K562 (cell line): ENCODE measurements around the gene SPAG7. TPM values are rescaled to one million over a fixed set of nuclear protein-coding genes. Genes with fewer than 3 reads are reported as not detected.

Experiments used
- ARID1B ChIP-seq: fragments of 450-650 bp; IDR thresholded peaks from 2 replicates; pipeline ENCODE4 v1.6.1; 2016; ENCODE audit warnings: antibody characterized with exemption, mild to moderate bottlenecking, inconsistent platforms
- ATF3 ChIP-seq, 2 experiments: fragments of 450-650 bp in 1 of 2; sonication (generic) in 1 of 2; formaldehyde crosslinking in 1 of 2; IDR thresholded peaks in 1 of 2; conservative IDR thresholded peaks in 1 of 2; 2 replicates each; pipeline versions ENCODE4 v1.6.1 to v1.8.1; 2016 to 2023; ENCODE audit warnings: mild to moderate bottlenecking in 2 of 2, moderate library complexity in 2 of 2, inconsistent platforms in 1 of 2, missing genetic modification reagents in 1 of 2
- ATF7 ChIP-seq: fragments of 450-650 bp; IDR thresholded peaks from 2 replicates; pipeline ENCODE4 v1.7.1; 2014; ENCODE audit warnings: mild to moderate bottlenecking, moderate library complexity
- EP400 ChIP-seq: fragments of 450-650 bp; IDR thresholded peaks from 2 replicates; pipeline ENCODE4 v1.6.1; 2017; ENCODE audit warnings: antibody characterized with exemption, mild to moderate bottlenecking, moderate library complexity
- HMGN3 ChIP-seq: IDR thresholded peaks from 2 replicates; pipeline ENCODE4 v1.6.1; 2011; ENCODE audit warnings: borderline replicate concordance, low read depth, mild to moderate bottlenecking, mixed read lengths, low read length; ENCODE audit not compliant: insufficient read length; ENCODE audit errors: extremely low read depth
- KDM5B ChIP-seq: fragments of 200-600 bp; sonication (generic); IDR thresholded peaks from 2 replicates; pipeline ENCODE4 v1.6.1; 2012; ENCODE audit warnings: low read depth, mild to moderate bottlenecking, moderate library complexity, low read length, control low read depth, inconsistent platforms; ENCODE audit not compliant: insufficient replicate concordance
- MTA1 ChIP-seq: fragments of 450-650 bp; IDR thresholded peaks from 2 replicates; pipeline ENCODE4 v1.6.1; 2017; ENCODE audit warnings: borderline replicate concordance
- NFRKB ChIP-seq: fragments of 450-650 bp; IDR thresholded peaks from 2 replicates; pipeline ENCODE4 v1.6.1; 2016; ENCODE audit warnings: low read depth
- PML ChIP-seq: IDR thresholded peaks from 2 replicates; pipeline ENCODE4 v1.6.1; 2012; ENCODE audit warnings: low read length, inconsistent platforms
- POLR2B ChIP-seq: fragments of 450-650 bp; IDR thresholded peaks from 2 replicates; pipeline ENCODE4 v1.6.1; 2018; ENCODE audit warnings: low read depth; ENCODE audit not compliant: partially characterized antibody
- POLR2G ChIP-seq: fragments of 200-400 bp; formaldehyde crosslinking; IDR thresholded peaks from 2 replicates; pipeline ENCODE4 v1.6.1; 2017; ENCODE audit warnings: low read depth, mild to moderate bottlenecking, antibody characterized with exemption, low read length, moderate library complexity
- RBM22 ChIP-seq: fragments of 200-400 bp; formaldehyde crosslinking; IDR thresholded peaks from 2 replicates; pipeline ENCODE4 v1.6.1; 2018; ENCODE audit warnings: low read length, low read depth; ENCODE audit not compliant: poor library complexity, severe bottlenecking
- SAFB ChIP-seq: fragments of 200-400 bp; formaldehyde crosslinking; IDR thresholded peaks from 2 replicates; pipeline ENCODE4 v1.6.1; 2017; ENCODE audit warnings: low read depth, low read length, borderline replicate concordance
- TAF1 ChIP-seq: IDR thresholded peaks from 2 replicates; pipeline ENCODE4 v1.6.1; 2011; ENCODE audit warnings: mild to moderate bottlenecking, low read length, moderate library complexity; ENCODE audit not compliant: insufficient read depth, control insufficient read depth, severe bottlenecking; ENCODE audit errors: extremely low read depth
- ZNF347 ChIP-seq: fragments of 450-650 bp; formaldehyde crosslinking; IDR thresholded peaks from 2 replicates; pipeline ENCODE4 v1.4.0; 2020; ENCODE audit warnings: low read depth, mild to moderate bottlenecking, moderate library complexity
- ZNF592 ChIP-seq: fragments of 450-650 bp; IDR thresholded peaks from 2 replicates; pipeline ENCODE4 v1.6.1; 2017; ENCODE audit warnings: antibody characterized with exemption, mild to moderate bottlenecking
- polyA plus RNA-seq, 8 experiments: library from polyadenylated mRNA; depleted of rRNA in 4 of 8; stranded (reverse) in 5 of 8; unstranded in 3 of 8; fragments of >200 nt; fragmentation: Nextera tagmentation in 2 of 8; fragmentation: Illumina TruSeq in 1 of 8; extraction: Ambion mirVana in 2 of 8; extraction: Trizol in 1 of 8; gene quantifications; 2 replicates each; pipeline versions ENCODE4 v1.2.1 to v1.2.3, GENCODE V29; 2011 to 2014; ENCODE audit warnings: inconsistent platforms in 1 of 8, missing spikeins in 1 of 8
- total RNA-seq, 7 experiments: library from RNA; depleted of rRNA in 6 of 7; stranded (reverse); fragments of >200 nt in 6 of 7; fragmentation: Illumina TruSeq in 2 of 7; extraction: Trizol in 2 of 7; gene quantifications; 2 replicates each; pipeline versions ENCODE4 v1.2.1 to v1.2.3, GENCODE V29; 2011 to 2021; ENCODE audit warnings: low replicate concordance in 1 of 7
- TF ChIP-seq, protein P1 (sequence below): sonication (generic); formaldehyde crosslinking; IDR thresholded peaks from 2 replicates; pipeline ENCODE4 v1.9.0; 2022; ENCODE audit warnings: mild to moderate bottlenecking, missing genetic modification reagents
- TF ChIP-seq, protein P2 (sequence below), 2 experiments: fragments of 200-800 bp in 1 of 2; sonication (Bioruptor generic) in 1 of 2; sonication (generic) in 1 of 2; formaldehyde crosslinking in 1 of 2; IDR thresholded peaks in 1 of 2; conservative IDR thresholded peaks in 1 of 2; 2 replicates each; pipeline versions ENCODE4 v1.5.0 to v1.6.1; 2016 to 2020; ENCODE audit warnings: missing compliant biosample characterization in 1 of 2, missing genetic modification characterization in 1 of 2, missing genetic modification reagents in 1 of 2

The SPAG7 gene
- total and polyA plus RNA-seq, 9 of the 15 experiments (the other 6 are each of a cell fraction or from before 2014, with no cell fraction given), result 5.6 to 53.5 (median 36.3) TPM

DNA sequence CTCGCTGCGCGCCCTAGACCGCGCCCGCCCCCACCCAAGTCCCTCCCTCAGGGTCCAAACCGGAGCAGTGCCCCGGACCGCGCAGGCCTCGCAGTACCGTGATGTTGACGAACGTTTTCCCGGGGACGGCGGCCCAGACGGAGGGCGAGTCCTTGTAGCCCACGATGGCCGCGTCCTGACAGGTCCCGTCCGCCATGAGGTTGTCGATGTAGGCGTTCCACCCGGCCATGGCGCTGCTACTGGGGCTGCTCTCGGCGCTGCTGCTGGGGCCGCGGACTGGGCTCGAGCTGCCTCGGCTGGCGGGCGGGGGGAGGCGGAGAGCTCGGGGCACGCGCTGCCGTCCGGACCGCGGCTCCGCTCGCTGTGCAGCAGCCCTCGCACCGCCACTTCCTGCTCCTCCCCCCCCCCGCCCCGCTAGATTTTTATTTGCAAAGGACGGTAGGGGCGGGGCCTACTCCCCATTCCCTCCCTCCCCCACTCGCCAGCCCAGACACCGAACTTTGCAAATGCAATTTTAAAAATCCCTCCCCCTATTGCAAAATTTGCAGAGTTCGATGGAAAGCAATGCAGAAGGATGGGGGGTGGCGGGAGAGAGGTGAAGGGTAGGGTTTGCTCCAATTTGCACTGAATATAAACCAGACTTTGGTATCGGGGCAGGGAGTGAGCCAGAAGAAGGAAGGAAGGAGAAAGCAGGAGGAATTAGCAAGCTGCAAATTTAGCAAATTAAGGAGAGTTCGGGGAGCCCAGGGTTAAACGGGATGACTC is 19.3 kb downstream of the SPAG7 start, which contains the start of gene PFN1 (continued):
- TF ChIP-seq POLR2B (peak; percentile 67), MTA1 (peak; percentile 55; the same call in 1 of the 2 replicates), PML (0 out of 2 replicates have a peak, but pooled peaks have one; percentile 43), RBM22 (peak; percentile 60), ZNF347 (0 out of 2 replicates have a peak, but pooled peaks have one; percentile 33), NFRKB (peak; percentile 5; the same call in 1 of the 2 replicates), HMGN3 (peak; percentile 25), ZNF592 (no peak), TAF1 (peak; percentile 84), SAFB (0 out of 2 replicates have a peak, but pooled peaks have one; percentile 25), EP400 (peak; percentile 48; the same call in 1 of the 2 replicates), POLR2G (peak; percentile 85), KDM5B (no peak), ATF3 (IDR thresholded peaks at IDR 0.05) (peak; percentile 44; the same call in 1 of the 2 replicates), ATF3 (CRISPR knock-in tag; conservative IDR thresholded peaks at IDR 0.05) (no peak), ARID1B (peak; percentile 56; the same call in 1 of the 2 replicates), ATF7 (peak; percentile 67; the same call in 1 of the 2 replicates)
- TF ChIP-seq, protein P1, sequence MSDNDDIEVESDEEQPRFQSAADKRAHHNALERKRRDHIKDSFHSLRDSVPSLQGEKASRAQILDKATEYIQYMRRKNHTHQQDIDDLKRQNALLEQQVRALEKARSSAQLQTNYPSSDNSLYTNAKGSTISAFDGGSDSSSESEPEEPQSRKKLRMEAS (CRISPR knock-in tag), result peak; percentile 65
- TF ChIP-seq, protein P2, sequence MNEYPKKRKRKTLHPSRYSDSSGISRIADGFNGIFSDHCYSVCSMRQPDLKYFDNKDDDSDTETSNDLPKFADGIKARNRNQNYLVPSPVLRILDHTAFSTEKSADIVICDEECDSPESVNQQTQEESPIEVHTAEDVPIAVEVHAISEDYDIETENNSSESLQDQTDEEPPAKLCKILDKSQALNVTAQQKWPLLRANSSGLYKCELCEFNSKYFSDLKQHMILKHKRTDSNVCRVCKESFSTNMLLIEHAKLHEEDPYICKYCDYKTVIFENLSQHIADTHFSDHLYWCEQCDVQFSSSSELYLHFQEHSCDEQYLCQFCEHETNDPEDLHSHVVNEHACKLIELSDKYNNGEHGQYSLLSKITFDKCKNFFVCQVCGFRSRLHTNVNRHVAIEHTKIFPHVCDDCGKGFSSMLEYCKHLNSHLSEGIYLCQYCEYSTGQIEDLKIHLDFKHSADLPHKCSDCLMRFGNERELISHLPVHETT (CRISPR knock-in tag; conservative IDR thresholded peaks at IDR 0.05 in 1 of 2, IDR thresholded peaks at IDR 0.05 in 1 of 2), result peak in 1 of 2 experiments; percentile 85; a peak in 2 of 4 replicates
